ENCODE measurements around the gene AKAIN1.

Gene AKAIN1

DNA sequence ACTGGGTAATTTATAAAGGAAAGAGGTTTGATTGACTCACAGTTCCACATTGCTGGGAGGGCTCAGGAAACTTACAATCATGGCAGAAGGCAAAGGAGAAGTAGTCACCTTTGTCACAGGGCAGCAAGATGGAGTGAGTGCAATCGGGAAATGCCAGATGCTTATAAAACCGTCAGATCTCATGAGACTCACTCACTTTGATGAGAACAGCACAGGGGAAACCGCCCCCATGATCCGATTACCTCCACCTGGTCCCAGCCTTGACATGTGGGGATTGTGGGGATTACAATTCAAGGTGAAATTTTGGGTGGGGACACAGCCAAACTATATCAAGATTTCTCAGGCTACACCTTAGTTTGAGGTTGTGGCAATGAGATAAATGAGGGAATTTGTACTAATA is 54.9 kb downstream of the AKAIN1 start:
- no peak overlapping the region for H3K27ac ChIP-seq (ENCODE audit: low read length)
- no peak overlapping the region for H3K4me3 ChIP-seq (ENCODE audit: low read length)
- H3K9ac ChIP-seq (ENCODE audit: low read length): no peak overlapping the region
- no peak for TF ChIP-seq EZH2phosphoT487 (IDR thresholded peaks at IDR 0.05; ENCODE audit: low read depth)
- TF ChIP-seq, protein P1, sequence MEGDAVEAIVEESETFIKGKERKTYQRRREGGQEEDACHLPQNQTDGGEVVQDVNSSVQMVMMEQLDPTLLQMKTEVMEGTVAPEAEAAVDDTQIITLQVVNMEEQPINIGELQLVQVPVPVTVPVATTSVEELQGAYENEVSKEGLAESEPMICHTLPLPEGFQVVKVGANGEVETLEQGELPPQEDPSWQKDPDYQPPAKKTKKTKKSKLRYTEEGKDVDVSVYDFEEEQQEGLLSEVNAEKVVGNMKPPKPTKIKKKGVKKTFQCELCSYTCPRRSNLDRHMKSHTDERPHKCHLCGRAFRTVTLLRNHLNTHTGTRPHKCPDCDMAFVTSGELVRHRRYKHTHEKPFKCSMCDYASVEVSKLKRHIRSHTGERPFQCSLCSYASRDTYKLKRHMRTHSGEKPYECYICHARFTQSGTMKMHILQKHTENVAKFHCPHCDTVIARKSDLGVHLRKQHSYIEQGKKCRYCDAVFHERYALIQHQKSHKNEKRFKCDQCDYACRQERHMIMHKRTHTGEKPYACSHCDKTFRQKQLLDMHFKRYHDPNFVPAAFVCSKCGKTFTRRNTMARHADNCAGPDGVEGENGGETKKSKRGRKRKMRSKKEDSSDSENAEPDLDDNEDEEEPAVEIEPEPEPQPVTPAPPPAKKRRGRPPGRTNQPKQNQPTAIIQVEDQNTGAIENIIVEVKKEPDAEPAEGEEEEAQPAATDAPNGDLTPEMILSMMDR (IDR thresholded peaks at IDR 0.05; ENCODE audit: low read depth, low read length): no peak
- H3K4me2 ChIP-seq (ENCODE audit: low read length): no peak overlapping the region
- no peak overlapping the region for H2AFZ ChIP-seq (ENCODE audit: low read depth, low read length)
- no peaks in the 10 kb centered on the region for H3K27me3 ChIP-seq (ENCODE audit: low read depth, low read length)
- no peaks in the 10 kb centered on the region for H4K20me1 ChIP-seq (ENCODE audit: insufficient read depth, low read length)
- H3K36me3 ChIP-seq (replicated peaks; ENCODE audit: low read depth, low read length): no peaks in the 10 kb centered on the region
- no peaks in the 10 kb centered on the region for H3K9me3 ChIP-seq (ENCODE audit: insufficient read depth, low read length)
- H3K4me1 ChIP-seq (ENCODE audit: low read length): no peaks in the 10 kb centered on the region
- H3K79me2 ChIP-seq (ENCODE audit: low read length): no peaks in the 10 kb centered on the region

DNA sequence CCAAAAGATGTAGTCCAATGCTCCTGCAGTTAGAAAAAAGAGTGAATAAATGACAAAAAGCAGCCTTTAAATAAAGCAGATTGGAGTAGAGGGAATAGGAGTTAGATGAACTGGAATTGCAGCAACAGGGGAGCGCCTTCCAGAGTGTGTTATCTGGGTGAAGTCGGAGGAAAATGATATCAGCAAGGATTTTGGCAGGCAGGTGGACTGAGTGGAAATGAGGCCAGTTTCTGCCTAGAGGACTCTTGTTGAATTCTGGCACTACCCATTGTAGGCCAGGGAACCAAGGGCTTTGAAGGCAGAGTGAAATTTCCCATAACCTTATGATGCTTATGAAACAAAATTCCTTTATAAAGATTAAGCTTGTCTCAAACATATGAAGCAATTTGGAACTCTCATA is 59.8 kb downstream of the AKAIN1 start:
- no peaks in the 10 kb centered on the region for H3K36me3 ChIP-seq (replicated peaks; ENCODE audit: low read depth, low read length)
- no peaks in the 10 kb centered on the region for H3K27me3 ChIP-seq (ENCODE audit: low read depth, low read length)
- no peak overlapping the region for H3K27ac ChIP-seq (ENCODE audit: low read length)
- H3K9ac ChIP-seq (ENCODE audit: low read length): no peak overlapping the region
- no peaks in the 10 kb centered on the region for H4K20me1 ChIP-seq (ENCODE audit: insufficient read depth, low read length)
- no peak overlapping the region for H3K4me2 ChIP-seq (ENCODE audit: low read length)
- TF ChIP-seq EZH2phosphoT487 (IDR thresholded peaks at IDR 0.05; ENCODE audit: low read depth): no peak
- TF ChIP-seq, protein P1 (IDR thresholded peaks at IDR 0.05; ENCODE audit: low read depth, low read length): no peak
- H2AFZ ChIP-seq (ENCODE audit: low read depth, low read length): no peak overlapping the region
- H3K4me1 ChIP-seq (ENCODE audit: low read length): no peaks in the 10 kb centered on the region
- H3K9me3 ChIP-seq (ENCODE audit: insufficient read depth, low read length): no peaks in the 10 kb centered on the region
- no peak overlapping the region for H3K4me3 ChIP-seq (ENCODE audit: low read length)
- no peaks in the 10 kb centered on the region for H3K79me2 ChIP-seq (ENCODE audit: low read length)

- no peaks in the 10 kb centered on the region for H3K79me2 ChIP-seq (ENCODE audit: low read length)
- H3K36me3 ChIP-seq (replicated peaks; ENCODE audit: low read depth, low read length): no peaks in the 10 kb centered on the region
- H4K20me1 ChIP-seq (ENCODE audit: insufficient read depth, low read length): no peaks in the 10 kb centered on the region
- no peak overlapping the region for H2AFZ ChIP-seq (ENCODE audit: low read depth, low read length)
- no peak overlapping the region for H3K9ac ChIP-seq (ENCODE audit: low read length)
- H3K4me2 ChIP-seq (ENCODE audit: low read length): no peak overlapping the region
- no peaks in the 10 kb centered on the region for H3K27me3 ChIP-seq (ENCODE audit: low read depth, low read length)
- H3K9me3 ChIP-seq (ENCODE audit: insufficient read depth, low read length): no peaks in the 10 kb centered on the region
- TF ChIP-seq EZH2phosphoT487 (IDR thresholded peaks at IDR 0.05; ENCODE audit: low read depth): no peak
- TF ChIP-seq, protein P1 (IDR thresholded peaks at IDR 0.05; ENCODE audit: low read depth, low read length): no peak
- H3K4me1 ChIP-seq (ENCODE audit: low read length): no peaks in the 10 kb centered on the region
- H3K4me3 ChIP-seq (ENCODE audit: low read length): no peak overlapping the region
- H3K27ac ChIP-seq (ENCODE audit: low read length): no peak overlapping the region
These were observed 64.1 kb downstream of the AKAIN1 start for GRCh38 chr18:5132987-5133386.

GRCh38 chr18:5122272-5122671 is 74.8 kb downstream of the AKAIN1 start:
- Histone ChIP-seq H2AFZ (ENCODE audit: low read depth, low read length) (no peak overlapping the region), H3K27me3 (ENCODE audit: low read depth, low read length) (no peaks in the 10 kb centered on the region), H4K20me1 (ENCODE audit: insufficient read depth, low read length) (no peaks in the 10 kb centered on the region), H3K4me1 (ENCODE audit: low read length) (no peaks in the 10 kb centered on the region), H3K9me3 (ENCODE audit: insufficient read depth, low read length) (no peaks in the 10 kb centered on the region), H3K4me3 (ENCODE audit: low read length) (no peak overlapping the region), H3K27ac (ENCODE audit: low read length) (no peak overlapping the region), H3K79me2 (ENCODE audit: low read length) (no peaks in the 10 kb centered on the region), H3K36me3 (replicated peaks; ENCODE audit: low read depth, low read length) (no peaks in the 10 kb centered on the region), H3K4me2 (ENCODE audit: low read length) (no peak overlapping the region), H3K9ac (ENCODE audit: low read length) (no peak overlapping the region)
- TF ChIP-seq, protein P1 (IDR thresholded peaks at IDR 0.05; ENCODE audit: low read depth, low read length): no peak
- no peak for TF ChIP-seq EZH2phosphoT487 (IDR thresholded peaks at IDR 0.05; ENCODE audit: low read depth)

All from OCI-LY3 (cell line).